GM23338 (cell line): ENCODE data around the gene CEACAM7.

ENCODE experiments used
- CREB1 ChIP-seq: fragments of 250-450 bp; sonication (Bioruptor Pico); IDR thresholded peaks from 2 replicates; pipeline ENCODE4 v1.5.0; 2020; ENCODE audit warnings: low read depth, mild to moderate bottlenecking, moderate library complexity
- CTCF ChIP-seq, 2 experiments: fragments of 200-600 bp in 1 of 2; sonication (generic) in 1 of 2; conservative IDR thresholded peaks; 2 replicates each; pipeline versions ENCODE4 v1.5.1 to v1.6.1; 2016 to 2017; ENCODE audit warnings: antibody characterized with exemption in 2 of 2, low read depth in 2 of 2, mild to moderate bottlenecking in 2 of 2, moderate library complexity in 1 of 2
- EZH2 ChIP-seq: fragments of 200-600 bp; sonication (generic); IDR thresholded peaks from one replicate; pipeline ENCODE4 v1.8.0; 2017; ENCODE audit warnings: antibody characterized with exemption, mild to moderate bottlenecking, low read depth; ENCODE audit not compliant: unreplicated experiment
- EZH2phosphoT487 ChIP-seq: fragments of 200-600 bp; sonication (generic); IDR thresholded peaks from one replicate; pipeline ENCODE4 v1.8.1; 2018; ENCODE audit warnings: antibody characterized with exemption; ENCODE audit not compliant: unreplicated experiment
- POLR2AphosphoS5 ChIP-seq: IDR thresholded peaks from 2 replicates; pipeline ENCODE4 v1.6.1; 2016; ENCODE audit warnings: antibody characterized with exemption, low read depth
- REST ChIP-seq: IDR thresholded peaks from one replicate; pipeline ENCODE4 v1.6.1; 2018; ENCODE audit warnings: antibody characterized with exemption; ENCODE audit not compliant: unreplicated experiment
- STAT1 ChIP-seq: IDR thresholded peaks from one replicate; pipeline ENCODE4 v1.6.1; 2016; ENCODE audit warnings: antibody characterized with exemption; ENCODE audit not compliant: unreplicated experiment
- ZNF331 ChIP-seq: fragments of 250-450 bp; sonication (Bioruptor Pico); IDR thresholded peaks from 2 replicates; pipeline ENCODE4 v1.5.0; 2020; ENCODE audit warnings: low read depth, mild to moderate bottlenecking, moderate library complexity

- TF ChIP-seq EZH2phosphoT487 (no peak), EZH2 (no peak), CTCF (conservative IDR thresholded peaks at IDR 0.05; ENCODE audit: low read depth in 2 of 2) (no peak), POLR2AphosphoS5 (no peak), STAT1 (no peak), REST (no peak), CREB1 (CRISPR knock-in tag) (no peak), ZNF331 (CRISPR knock-in tag) (no peak)
Observed at GRCh38 chr19:41623360-41623759, 64.7 kb downstream of the CEACAM7 start.
